D341Med (cell line): ENCODE measurements around the gene UNC13C.

Experiments
- DNase-seq: peaks from one replicate; pipeline ENCODE4 v3.0.0; 2012; ENCODE audit warnings: low spot score

UNC13C gene

GRCh38 chr15:54119051-54119450 lies 140.8 kb downstream of the UNC13C start:
- DNase-seq, result no peak

DNA sequence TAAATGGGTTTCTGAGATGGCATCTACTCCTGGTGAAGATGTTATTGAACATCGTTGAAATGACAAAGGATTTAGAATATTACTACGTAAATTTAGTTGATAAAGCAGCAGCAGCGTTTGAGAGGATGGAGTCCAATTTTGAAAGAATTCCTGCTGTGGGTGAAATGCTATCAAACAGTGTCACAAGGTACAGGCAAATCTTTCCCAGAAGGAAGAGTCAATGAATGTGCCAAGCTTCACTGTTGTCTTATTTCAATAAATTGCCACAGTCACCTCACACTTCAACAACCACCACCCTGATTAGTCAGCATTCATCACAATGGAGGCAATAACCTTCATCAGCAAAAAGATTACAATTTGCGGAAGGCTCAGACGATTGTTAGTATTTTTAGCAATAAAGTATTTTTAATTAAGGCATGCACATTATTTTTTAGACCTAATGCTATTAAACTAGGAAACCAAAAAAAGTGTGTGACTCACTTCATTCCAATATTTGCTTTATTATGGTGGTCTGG lies 142.8 kb downstream of the UNC13C start:
- no peak for DNase-seq

GRCh38 chr15:54127574-54127973 lies 149.3 kb downstream of the UNC13C start:
- DNase-seq, result no peak

- DNase-seq, result no peak
Measured at GRCh38 chr15:54131410-54131809, 153.2 kb downstream of the UNC13C start.

- DNase-seq, result no peak
Measured at GRCh38 chr15:54149115-54149531, 170.9 kb downstream of the UNC13C start.

DNA sequence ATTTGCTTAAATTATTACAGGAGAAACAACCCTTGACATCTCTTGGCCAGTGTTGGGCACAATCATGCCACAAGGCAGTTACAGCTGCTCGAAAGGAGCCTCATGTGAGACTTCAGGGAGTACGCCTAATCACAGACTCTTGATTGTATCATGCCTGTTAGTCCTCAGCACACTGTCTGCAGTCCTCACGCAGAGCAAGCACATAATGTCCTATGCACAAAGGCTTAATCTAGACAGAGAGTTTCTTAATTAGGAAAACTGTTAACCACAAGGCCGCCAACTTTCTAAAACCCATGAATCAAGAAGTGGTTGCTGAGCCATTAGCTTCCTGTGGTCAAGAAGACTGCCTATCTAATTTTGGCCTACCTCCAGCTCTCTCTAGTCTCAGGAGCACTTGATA lies 172.0 kb downstream of the UNC13C start:
- DNase-seq, result no peak

DNA sequence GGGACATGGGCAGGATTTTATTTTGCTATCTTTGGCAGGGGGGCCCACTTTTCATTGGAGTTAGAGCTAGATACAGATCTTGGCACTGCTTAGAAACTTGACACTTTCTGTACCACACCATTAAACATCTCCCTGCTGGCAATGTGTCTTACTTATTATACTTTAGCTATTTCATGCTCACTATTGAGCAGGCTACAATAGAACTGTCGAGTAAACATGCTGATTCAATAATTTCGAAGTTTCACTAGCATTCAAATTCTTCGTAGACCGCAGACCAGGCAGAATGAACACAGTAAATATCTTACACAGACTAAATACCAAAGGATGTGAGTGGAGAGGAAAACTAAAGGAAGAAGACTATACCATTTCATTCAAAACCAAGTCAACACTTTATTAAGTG lies 180.8 kb downstream of the UNC13C start:
- DNase-seq, result no peak

DNA sequence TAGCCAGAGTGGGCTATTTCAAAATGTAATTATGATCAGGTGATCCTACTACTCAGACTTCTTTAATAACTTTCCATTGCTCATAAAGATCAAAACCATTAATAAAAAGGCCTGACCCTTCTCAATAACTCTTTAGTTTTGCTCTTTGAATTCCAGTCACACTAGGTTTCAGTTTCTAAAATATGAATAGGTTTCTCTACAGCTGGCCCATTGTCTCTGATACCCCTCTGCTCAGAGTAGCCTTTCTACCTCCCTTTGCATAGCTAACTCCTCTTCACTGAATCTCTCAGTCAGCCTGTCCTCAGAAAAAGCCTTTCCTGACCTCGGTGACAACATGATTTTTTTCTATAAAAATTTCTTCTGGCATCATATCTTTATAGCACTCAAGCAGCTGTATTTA lies 209.1 kb downstream of the UNC13C start:
- no peak for DNase-seq

DNA sequence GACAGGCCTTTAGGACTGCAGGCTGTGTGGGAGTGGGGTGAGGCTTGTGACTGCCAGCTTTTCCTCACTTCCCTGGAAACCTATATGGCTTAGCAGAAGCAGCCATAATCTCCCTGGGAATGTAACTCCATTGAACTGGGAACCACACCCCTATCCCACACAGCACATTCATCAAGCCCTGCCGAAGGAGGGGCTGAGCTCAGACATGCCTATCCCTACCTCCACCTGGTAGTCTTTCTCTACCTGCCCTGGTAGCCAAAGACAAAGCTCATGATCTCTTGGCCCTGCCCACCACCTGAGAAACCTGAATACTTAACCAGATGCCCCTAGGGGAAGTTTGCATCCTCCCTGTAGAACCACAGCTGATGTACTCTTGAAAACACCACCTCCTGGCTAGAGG lies 219.8 kb downstream of the UNC13C start:
- DNase-seq, result no peak

GRCh38 chr15:54206586-54207321 lies 228.5 kb downstream of the UNC13C start:
- DNase-seq, result no peak

GRCh38 chr15:54208786-54209185 lies 230.5 kb downstream of the UNC13C start:
- DNase-seq, result no peak

GRCh38 chr15:54212635-54213034 lies 234.4 kb downstream of the UNC13C start:
- no peak for DNase-seq

- DNase-seq, result no peak
Measured at GRCh38 chr15:54226455-54226854, 248.2 kb downstream of the UNC13C start.

DNA sequence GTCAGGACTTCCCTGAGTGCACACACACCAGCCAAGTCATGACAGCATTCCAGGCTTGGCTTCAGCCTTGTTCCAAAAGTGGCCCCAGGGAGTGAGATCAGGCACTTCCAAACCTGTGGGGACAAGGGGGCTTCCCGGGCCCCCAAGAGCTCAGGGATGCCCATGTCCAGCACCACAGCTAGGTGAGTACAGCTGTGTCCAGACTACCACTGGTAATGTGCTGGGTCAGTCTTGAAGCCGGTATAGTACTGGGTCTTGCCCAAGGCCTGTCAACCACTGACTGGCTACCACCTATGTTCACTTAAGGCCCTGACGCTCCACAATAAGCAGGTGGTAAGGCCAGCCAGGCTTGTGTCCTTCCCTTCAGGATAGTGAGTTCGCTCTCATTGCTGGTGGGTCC lies 249.3 kb downstream of the UNC13C start:
- no peak for DNase-seq

- no peak for DNase-seq
Measured at GRCh38 chr15:54250326-54250725, 272.1 kb downstream of the UNC13C start.

GRCh38 chr15:54256190-54256589 lies 277.9 kb downstream of the UNC13C start:
- DNase-seq, result no peak

GRCh38 chr15:54273928-54274327 lies 295.7 kb downstream of the UNC13C start:
- DNase-seq, result peak; percentile 24

GRCh38 chr15:54277834-54278233 lies 299.6 kb downstream of the UNC13C start:
- no peak for DNase-seq

DNA sequence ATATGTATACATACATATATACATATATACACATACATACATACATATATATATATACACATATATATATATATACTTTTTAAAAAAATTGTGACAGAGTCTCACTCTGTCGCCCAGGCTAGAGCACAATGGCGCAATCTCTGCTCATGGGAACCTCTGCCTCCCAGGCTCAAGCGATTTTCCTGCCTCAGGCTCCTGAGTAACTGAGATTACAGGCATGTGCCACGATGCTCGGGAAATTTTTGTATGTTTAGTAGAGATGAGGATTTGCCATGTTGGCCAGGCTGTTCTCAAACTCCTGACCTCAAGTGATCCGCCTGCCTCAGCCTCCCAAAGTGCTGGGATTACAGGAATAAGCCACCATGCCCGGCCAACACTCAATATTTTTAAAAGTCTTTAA lies 302.5 kb downstream of the UNC13C start:
- DNase-seq, result no peak

GRCh38 chr15:54282228-54282836 lies 304.1 kb downstream of the UNC13C start:
- no peak for DNase-seq

DNA sequence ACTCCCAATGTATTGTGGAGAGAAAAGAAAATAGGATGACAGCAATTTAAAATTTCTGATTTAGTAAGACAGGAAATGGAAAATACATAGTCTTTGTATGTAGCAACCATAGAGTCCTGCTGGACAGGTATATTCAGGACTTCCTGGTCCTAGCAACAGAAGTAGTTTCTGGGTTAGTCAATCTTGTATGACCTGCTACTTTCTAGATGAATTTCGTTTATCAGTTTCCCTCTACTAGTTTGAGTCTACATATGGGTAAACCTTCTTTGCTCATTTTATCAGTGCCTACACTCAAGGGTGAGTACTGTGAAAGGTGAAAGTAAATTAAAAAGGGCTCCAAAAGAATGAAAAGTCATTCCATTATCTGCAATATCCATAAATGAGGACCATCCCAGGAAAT lies 309.8 kb downstream of the UNC13C start:
- DNase-seq, result no peak

GRCh38 chr15:54289590-54290136 lies 311.4 kb downstream of the UNC13C start:
- DNase-seq, result no peak

GRCh38 chr15:54298396-54298795 lies 320.2 kb downstream of the UNC13C start:
- no peak for DNase-seq
